A549 (cell line): ENCODE data around the gene CARS1. TPM values are rescaled to one million over a fixed set of nuclear protein-coding genes. Genes with fewer than 3 reads are reported as not detected.

Experiments used
- ATAC-seq, 2 experiments: fragments of 200-7000 bp in 1 of 2; fragments of >200 bp in 1 of 2; cut with Nextera tagmentation in 1 of 2; cut with Tn5 transposase in 1 of 2; 3 replicates each; pipeline versions ENCODE4 v1.8.0 to v1.9.1; 2018 to 2020; ENCODE audit warnings: mild to moderate bottlenecking in 1 of 2, moderate library complexity in 1 of 2
- CTCF ChIA-PET: fragments of 300-600 bp; sonication (Branson Sonifier 250); formaldehyde crosslinking; extraction: SDS; loops from one replicate; lab custom pipeline; 2021; ENCODE audit warnings: antibody characterized with exemption, inconsistent platforms; lab: Yijun Ruan, JAX
- POLR2A ChIA-PET: fragments of 350-600 bp; formaldehyde crosslinking; extraction: SDS; loops from one replicate; lab custom pipeline; 2021; ENCODE audit warnings: antibody characterized with exemption, inconsistent platforms; lab: Yijun Ruan, JAX
- DNase-seq, 2 experiments: peaks; one replicate each; pipeline versions ENCODE4 v3.0.0 to v3.0.0-alpha.2; 2011 to 2016; ENCODE audit warnings: low read depth in 1 of 2, low spot score in 1 of 2
- FAIRE-seq: peaks from 2 replicates; lab custom pipeline; 2011; peaks lifted over from hg19 to GRCh38; lab: Jason Lieb, UNC
- H3K27ac ChIP-seq, 2 experiments: fragments of >200 bp; sonication (Bioruptor Twin); formaldehyde crosslinking; 3 replicates each; pipeline ENCODE4 v1.5.1; 2016 to 2017
- H3K4me1 ChIP-seq: fragments of >200 bp; sonication (Bioruptor Twin); formaldehyde crosslinking; 3 replicates; pipeline ENCODE4 v1.6.1; 2016
- H3K4me2 ChIP-seq: fragments of >200 bp; sonication (Bioruptor Twin); formaldehyde crosslinking; 3 replicates; pipeline ENCODE4 v1.6.1; 2016
- H3K4me3 ChIP-seq: fragments of >200 bp; sonication (Bioruptor Twin); formaldehyde crosslinking; 3 replicates; pipeline ENCODE4 v1.5.1; 2016
- H3K9me3 ChIP-seq: fragments of >200 bp; sonication (Bioruptor Twin); formaldehyde crosslinking; 3 replicates; pipeline ENCODE4 v1.6.1; 2016
- CHD2 ChIP-seq: fragments of 150-350 bp; IDR thresholded peaks from 2 replicates; pipeline ENCODE4 v1.6.1; 2014; ENCODE audit warnings: low read length; ENCODE audit not compliant: partially characterized antibody
- CHD4 ChIP-seq: fragments of 200-600 bp; sonication (generic); IDR thresholded peaks from 2 replicates; pipeline ENCODE4 v1.6.1; 2016; ENCODE audit warnings: antibody characterized with exemption, mild to moderate bottlenecking, borderline replicate concordance
- CTCF ChIP-seq: fragments of >200 bp; sonication (Bioruptor Twin); formaldehyde crosslinking; IDR thresholded peaks from 3 replicates; pipeline ENCODE4 v1.5.1; 2016
- ESRRA ChIP-seq: fragments of 150-350 bp; IDR thresholded peaks from 2 replicates; pipeline ENCODE4 v1.6.1; 2014; ENCODE audit warnings: mild to moderate bottlenecking, low read length, borderline replicate concordance
- FOSB ChIP-seq: fragments of 250-450 bp; sonication (Bioruptor Pico); IDR thresholded peaks from 2 replicates; pipeline ENCODE4 v1.5.0; 2020; ENCODE audit warnings: mild to moderate bottlenecking, moderate library complexity
- FOXS1 ChIP-seq: fragments of 250-450 bp; sonication (Bioruptor Pico); IDR thresholded peaks from 2 replicates; pipeline ENCODE4 v1.5.0; 2020; ENCODE audit warnings: mild to moderate bottlenecking, moderate library complexity
- HOXA7 ChIP-seq: fragments of 250-450 bp; sonication (Bioruptor Pico); IDR thresholded peaks from 2 replicates; pipeline ENCODE4 v1.5.0; 2020; ENCODE audit warnings: mild to moderate bottlenecking, moderate library complexity
- JUN ChIP-seq, 2 experiments: fragments of >200 bp; sonication (Bioruptor Twin); formaldehyde crosslinking; IDR thresholded peaks; 2 replicates in 1 of 2; 3 replicates in 1 of 2; pipeline ENCODE4 v1.6.1; 2016 to 2017
- JUNB ChIP-seq: fragments of >200 bp; sonication (Bioruptor Twin); formaldehyde crosslinking; IDR thresholded peaks from 2 replicates; pipeline ENCODE4 v1.6.1; 2016
- MAZ ChIP-seq: fragments of 150-350 bp; IDR thresholded peaks from 2 replicates; pipeline ENCODE4 v1.6.1; 2014; ENCODE audit warnings: antibody characterized with exemption, low read depth, low read length, borderline replicate concordance
- NFE2L2 ChIP-seq: fragments of 150-350 bp; conservative IDR thresholded peaks from 2 replicates; pipeline ENCODE4 v1.6.1; 2014; ENCODE audit warnings: low read length
- POLR2A ChIP-seq: IDR thresholded peaks from 2 replicates; pipeline ENCODE4 v1.6.1; 2012; ENCODE audit warnings: mild to moderate bottlenecking, low read length
- POLR2AphosphoS2 ChIP-seq: conservative IDR thresholded peaks from 2 replicates; pipeline ENCODE4 v1.6.1; 2012; ENCODE audit warnings: low read length, improper control_type of control experiment, inconsistent platforms
- RARB ChIP-seq: fragments of 250-450 bp; sonication (Bioruptor Pico); IDR thresholded peaks from 2 replicates; pipeline ENCODE4 v1.8.0; 2021; ENCODE audit warnings: mild to moderate bottlenecking, moderate library complexity
- RNF2 ChIP-seq: fragments of 200-600 bp; sonication (generic); IDR thresholded peaks from 2 replicates; pipeline ENCODE4 v1.6.1; 2016; ENCODE audit warnings: low read depth, mild to moderate bottlenecking, antibody characterized with exemption, moderate library complexity, borderline replicate concordance
- SMC3 ChIP-seq: fragments of >200 bp; sonication (Bioruptor Twin); formaldehyde crosslinking; IDR thresholded peaks from 3 replicates; pipeline ENCODE4 v1.6.1; 2018; ENCODE audit warnings: inconsistent platforms
- USF2 ChIP-seq: fragments of 450-650 bp; IDR thresholded peaks from 2 replicates; pipeline ENCODE4 v1.6.1; 2014; ENCODE audit warnings: antibody characterized with exemption
- ZSCAN20 ChIP-seq: fragments of 250-450 bp; sonication (Bioruptor Pico); IDR thresholded peaks from 2 replicates; pipeline ENCODE4 v1.8.0; 2022; ENCODE audit warnings: mild to moderate bottlenecking, moderate library complexity
- WGBS: methylation state at CpG from one replicate; pipeline ENCODE4 v1.1.6; 2017; ENCODE audit errors: missing lambda C conversion rate; 5-methylcytosine and 5-hydroxymethylcytosine counted together
- polyA plus RNA-seq, 4 experiments: library from polyadenylated mRNA; depleted of rRNA in 3 of 4; stranded (reverse); fragments of >200 nt; fragmentation: RNase III in 1 of 4; extraction: RNeasy Plus Mini Kit Qiagen cat#74134 plus additional on column Dnase treatment in 1 of 4; gene quantifications; 2 replicates in 3 of 4; 3 replicates in 1 of 4; pipeline ENCODE4 v1.2.3, GENCODE V29; 2011 to 2017
- TF ChIP-seq, protein P1 (sequence below): fragments of 250-450 bp; sonication (Bioruptor Pico); IDR thresholded peaks from 2 replicates; pipeline ENCODE4 v1.5.0; 2020; ENCODE audit warnings: low read depth, mild to moderate bottlenecking, moderate library complexity
- TF ChIP-seq, protein P2 (sequence below): IDR thresholded peaks from 2 replicates; pipeline ENCODE4 v1.6.1; 2012
- TF ChIP-seq, protein P3 (sequence below): fragments of 200-600 bp; sonication (generic); IDR thresholded peaks from 2 replicates; pipeline ENCODE4 v1.6.1; 2016; ENCODE audit warnings: antibody characterized with exemption, mild to moderate bottlenecking, moderate library complexity

The CARS1 gene
- polyA plus RNA-seq, 2 of the 4 experiments (the other 2 are of a cell fraction) = 52.7 to 130 TPM

- WGBS = 83% methylated on average over 7 of the region's 7 CpGs
- H3K4me2 ChIP-seq = no peak overlapping the region
- ChIA-PET POLR2A (no interaction called here), CTCF (interaction anchor here (1.0 to 1.4 kb wide), 2 partner anchors 10 kb away, joined by 4 read pairs; no protein-coding TSS in a partner anchor)
- no peaks in the 10 kb centered on the region for H3K9me3 ChIP-seq
- DNase-seq = no peak
- no peak overlapping the region for H3K4me3 ChIP-seq
- H3K27ac ChIP-seq = no peak overlapping the region
- FAIRE-seq = no peak
- no peaks in the 10 kb centered on the region for H3K4me1 ChIP-seq
- TF ChIP-seq HOXA7 (CRISPR knock-in tag) (no peak), NFE2L2 (no peak), JUNB (no peak), CHD4 (no peak), RARB (no peak), SMC3 (no peak), ESRRA (no peak)
- TF ChIP-seq, protein P1, sequence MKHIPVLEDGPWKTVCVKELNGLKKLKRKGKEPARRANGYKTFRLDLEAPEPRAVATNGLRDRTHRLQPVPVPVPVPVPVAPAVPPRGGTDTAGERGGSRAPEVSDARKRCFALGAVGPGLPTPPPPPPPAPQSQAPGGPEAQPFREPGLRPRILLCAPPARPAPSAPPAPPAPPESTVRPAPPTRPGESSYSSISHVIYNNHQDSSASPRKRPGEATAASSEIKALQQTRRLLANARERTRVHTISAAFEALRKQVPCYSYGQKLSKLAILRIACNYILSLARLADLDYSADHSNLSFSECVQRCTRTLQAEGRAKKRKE = no peak
- TF ChIP-seq, all 56 proteins: peak for 0
- ATAC-seq = no peak
Observed at GRCh38 chr11:2977113-2977512, 80.1 kb downstream of the CARS1 start.

GRCh38 chr11:2976294-2977063 is 80.7 kb downstream of the CARS1 start:
- no peak for FAIRE-seq
- Histone ChIP-seq H3K27ac (no peak overlapping the region), H3K4me2 (no peak overlapping the region), H3K4me3 (no peak overlapping the region), H3K9me3 (no peaks in the 10 kb centered on the region), H3K4me1 (no peaks in the 10 kb centered on the region)
- peak; percentile 30 to 37; a peak in 4 of 6 replicates for ATAC-seq
- DNase-seq = no peak
- TF ChIP-seq POLR2AphosphoS2 = no peak
- TF ChIP-seq USF2 = no peak
- TF ChIP-seq POLR2A = no peak
- no peak for TF ChIP-seq FOSB
- no peak for TF ChIP-seq CTCF
- no peak for TF ChIP-seq FOXS1
- TF ChIP-seq ZSCAN20 (CRISPR knock-in tag) = no peak
- TF ChIP-seq MAZ = no peak
- no peak for TF ChIP-seq CHD2
- no peak for TF ChIP-seq RNF2
- TF ChIP-seq, protein P2, sequence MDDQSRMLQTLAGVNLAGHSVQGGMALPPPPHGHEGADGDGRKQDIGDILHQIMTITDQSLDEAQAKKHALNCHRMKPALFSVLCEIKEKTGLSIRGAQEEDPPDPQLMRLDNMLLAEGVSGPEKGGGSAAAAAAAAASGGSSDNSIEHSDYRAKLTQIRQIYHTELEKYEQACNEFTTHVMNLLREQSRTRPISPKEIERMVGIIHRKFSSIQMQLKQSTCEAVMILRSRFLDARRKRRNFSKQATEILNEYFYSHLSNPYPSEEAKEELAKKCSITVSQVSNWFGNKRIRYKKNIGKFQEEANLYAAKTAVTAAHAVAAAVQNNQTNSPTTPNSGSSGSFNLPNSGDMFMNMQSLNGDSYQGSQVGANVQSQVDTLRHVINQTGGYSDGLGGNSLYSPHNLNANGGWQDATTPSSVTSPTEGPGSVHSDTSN = no peak
- TF ChIP-seq, protein P3, sequence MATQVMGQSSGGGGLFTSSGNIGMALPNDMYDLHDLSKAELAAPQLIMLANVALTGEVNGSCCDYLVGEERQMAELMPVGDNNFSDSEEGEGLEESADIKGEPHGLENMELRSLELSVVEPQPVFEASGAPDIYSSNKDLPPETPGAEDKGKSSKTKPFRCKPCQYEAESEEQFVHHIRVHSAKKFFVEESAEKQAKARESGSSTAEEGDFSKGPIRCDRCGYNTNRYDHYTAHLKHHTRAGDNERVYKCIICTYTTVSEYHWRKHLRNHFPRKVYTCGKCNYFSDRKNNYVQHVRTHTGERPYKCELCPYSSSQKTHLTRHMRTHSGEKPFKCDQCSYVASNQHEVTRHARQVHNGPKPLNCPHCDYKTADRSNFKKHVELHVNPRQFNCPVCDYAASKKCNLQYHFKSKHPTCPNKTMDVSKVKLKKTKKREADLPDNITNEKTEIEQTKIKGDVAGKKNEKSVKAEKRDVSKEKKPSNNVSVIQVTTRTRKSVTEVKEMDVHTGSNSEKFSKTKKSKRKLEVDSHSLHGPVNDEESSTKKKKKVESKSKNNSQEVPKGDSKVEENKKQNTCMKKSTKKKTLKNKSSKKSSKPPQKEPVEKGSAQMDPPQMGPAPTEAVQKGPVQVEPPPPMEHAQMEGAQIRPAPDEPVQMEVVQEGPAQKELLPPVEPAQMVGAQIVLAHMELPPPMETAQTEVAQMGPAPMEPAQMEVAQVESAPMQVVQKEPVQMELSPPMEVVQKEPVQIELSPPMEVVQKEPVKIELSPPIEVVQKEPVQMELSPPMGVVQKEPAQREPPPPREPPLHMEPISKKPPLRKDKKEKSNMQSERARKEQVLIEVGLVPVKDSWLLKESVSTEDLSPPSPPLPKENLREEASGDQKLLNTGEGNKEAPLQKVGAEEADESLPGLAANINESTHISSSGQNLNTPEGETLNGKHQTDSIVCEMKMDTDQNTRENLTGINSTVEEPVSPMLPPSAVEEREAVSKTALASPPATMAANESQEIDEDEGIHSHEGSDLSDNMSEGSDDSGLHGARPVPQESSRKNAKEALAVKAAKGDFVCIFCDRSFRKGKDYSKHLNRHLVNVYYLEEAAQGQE = no peak
- no peak for TF ChIP-seq JUN (IDR thresholded peaks at IDR 0.05)
- ChIA-PET POLR2A (interaction anchor here (1.0 to 1.4 kb wide), 2 partner anchors 13 to 16 kb away, joined by 3 to 4 read pairs; partner anchors contain the start of gene NAP1L4), CTCF (interaction anchor here (0.7 to 3.3 kb wide), 16 partner anchors 9 to 432 kb away, joined by 3 to 23 read pairs (median 4); partner anchors contain the start of gene PHLDA2)
- WGBS = 80% methylated on average over 6 of the region's 6 CpGs
